Activated naive CD4-positive, alpha-beta T cell treated with anti-CD3 and anti-CD28 coated beads, Interleukin-2, amount 50 U/mL, for 16 hours (primary cell): ENCODE data around the gene DNAJC5.
"Not testable (repeated sequence)": the region's sequence is repeated elsewhere in the genome, so short reads cannot be mapped to it uniquely, and the experiment has no call there.

Experiments used
- DNase-seq: peaks from one replicate; pipeline ENCODE4 v3.0.0-alpha.2; 2020

The DNAJC5 gene

GRCh38 chr20:63969838-63970713 lies 75.2 kb downstream of the DNAJC5 start, which contains the start of gene ZNF512B:
TSS of gene ZNF512B (minus strand) at chr20:63969930. CDS start at chr20:63967950, 1,980 bp downstream.
- DNase-seq, result peak; percentile 74

GRCh38 chr20:63970714-63971431 lies 75.9 kb downstream of the DNAJC5 start:
- DNase-seq, result no peak

GRCh38 chr20:63971960-63972311 lies 77.0 kb downstream of the DNAJC5 start:
- DNase-seq, result not testable (repeated sequence)

GRCh38 chr20:63972312-63973159 lies 77.6 kb downstream of the DNAJC5 start:
- DNase-seq, result no peak

GRCh38 chr20:63973160-63973479 lies 78.2 kb downstream of the DNAJC5 start:
- DNase-seq, result no peak

GRCh38 chr20:63973636-63974401 lies 78.9 kb downstream of the DNAJC5 start:
- peak; percentile 81 for DNase-seq

GRCh38 chr20:63974402-63975200 lies 79.7 kb downstream of the DNAJC5 start:
- DNase-seq, result no peak

GRCh38 chr20:63976511-63976910 lies 81.6 kb downstream of the DNAJC5 start:
- not testable (repeated sequence) for DNase-seq

- DNase-seq, result no peak
These were observed 82.2 kb downstream of the DNAJC5 start for GRCh38 chr20:63976980-63977738.

- DNase-seq, result peak; percentile 62
These were observed 82.9 kb downstream of the DNAJC5 start for GRCh38 chr20:63977739-63978276.

- peak; percentile 39 for DNase-seq
These were observed 83.6 kb downstream of the DNAJC5 start for GRCh38 chr20:63978319-63979228.

- DNase-seq, result no peak
These were observed 84.3 kb downstream of the DNAJC5 start for GRCh38 chr20:63979229-63979556.

- DNase-seq, result peak; percentile 84
These were observed 84.8 kb downstream of the DNAJC5 start, which contains the start of gene SAMD10 for GRCh38 chr20:63979557-63980316. TSS of gene SAMD10 (minus strand) at chr20:63979642. CDS start at chr20:63979467, 175 bp downstream.

- no peak for DNase-seq
These were observed 85.4 kb downstream of the DNAJC5 start for GRCh38 chr20:63980317-63980805.

- peak; percentile 96 for DNase-seq
These were observed 86.1 kb downstream of the DNAJC5 start, which contains the start of gene PRPF6 for GRCh38 chr20:63980806-63981728. TSS of gene PRPF6 (plus strand) at chr20:63981132. CDS start at chr20:63981246, 114 bp downstream.

- no peak for DNase-seq
These were observed 88.0 kb downstream of the DNAJC5 start for GRCh38 chr20:63982937-63983336.
